Activated CD8-positive, alpha-beta T cell treated with anti-CD3 and anti-CD28 coated beads for 36 hours (primary cell): ENCODE data around the gene HMOX2. TPM values are rescaled to one million over a fixed set of nuclear protein-coding genes. Genes with fewer than 3 reads are reported as not detected.
A peak's percentile ranks its signal among the peaks of the same experiment; 100 is the strongest.

Experiments
- ATAC-seq: fragments of 200-7000 bp; cut with Tn5 transposase; one replicate; pipeline ENCODE4 v1.10.0; 2021; ENCODE audit warnings: mild to moderate bottlenecking, moderate library complexity
- CTCF ChIA-PET: fragments of 350-600 bp; sonication (Branson Sonifier 250); formaldehyde crosslinking; loops from one replicate; lab custom pipeline; 2021; ENCODE audit warnings: antibody characterized with exemption; lab: Charles Lee
- POLR2A ChIA-PET: fragments of 350-600 bp; sonication (Branson Sonifier 250); formaldehyde crosslinking; loops from one replicate; lab custom pipeline; 2021; ENCODE audit warnings: antibody characterized with exemption; lab: Charles Lee
- DNase-seq: peaks from one replicate; pipeline ENCODE4 v3.0.0-alpha.2; 2020
- H3K27ac Mint-ChIP-seq: one replicate; pipeline ENCODE4 v1.8.0; 2021; ENCODE audit warnings: mild to moderate bottlenecking, mixed read lengths
- H3K27me3 Mint-ChIP-seq: one replicate; pipeline ENCODE4 v1.8.0; 2021; ENCODE audit warnings: mixed read lengths
- H3K36me3 Mint-ChIP-seq: one replicate; pipeline ENCODE4 v1.8.0; 2021; ENCODE audit warnings: low read depth, mixed read lengths
- H3K4me1 Mint-ChIP-seq: one replicate; pipeline ENCODE4 v1.8.0; 2021; ENCODE audit warnings: low read depth, mixed read lengths
- H3K4me3 Mint-ChIP-seq: one replicate; pipeline ENCODE4 v1.8.0; 2021; ENCODE audit warnings: mild to moderate bottlenecking, moderate library complexity, mixed read lengths
- H3K9me3 Mint-ChIP-seq: one replicate; pipeline ENCODE4 v1.8.0; 2021; ENCODE audit warnings: mixed read lengths
- intact Hi-C: fragments of 100-400 bp; cut with micrococcal nuclease; formaldehyde crosslinking; loops from one replicate; pipeline ENCODE4 v1.10.0; 2022
- total RNA-seq, 2 experiments: library from RNA; stranded (reverse); gene quantifications; one replicate each; pipeline ENCODE4 v1.2.3, GENCODE V29; 2021
- TF ChIP-seq, protein P1 (sequence below): fragments of 200-600 bp; IDR thresholded peaks from one replicate; pipeline ENCODE4 v1.8.0; 2022; ENCODE audit warnings: antibody characterized with exemption, mild to moderate bottlenecking

The HMOX2 gene
- total RNA-seq, 2 experiments from 2014 or later: 64.7 to 65.4 TPM

DNA sequence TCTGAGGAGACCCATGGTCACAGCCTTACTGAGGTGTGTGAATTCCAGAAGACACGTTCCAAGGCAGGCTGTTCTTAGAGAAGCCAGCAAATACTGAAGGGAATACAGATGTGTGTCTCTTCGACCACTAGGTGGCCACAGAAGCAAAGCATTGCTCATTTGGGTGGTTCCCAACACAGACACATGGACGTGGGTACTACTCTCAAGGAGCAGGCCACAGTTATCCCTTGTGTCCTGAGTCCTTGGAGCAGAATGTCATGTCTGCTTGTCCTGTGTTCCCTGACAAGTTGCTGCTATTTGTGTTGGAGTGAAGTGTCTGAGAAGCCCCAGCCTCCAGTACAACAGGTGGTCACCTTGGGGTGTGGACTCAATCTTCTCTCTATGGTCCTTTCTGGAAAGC, 30.3 kb downstream of the HMOX2 start:
- ChIA-PET CTCF (interaction anchor here (0.7 to 8.8 kb wide), 30 partner anchors 8 to 301 kb away, joined by 3 to 174 read pairs (median 6); partner anchors contain the start of genes CDIP1, HMOX2, MGRN1 and NMRAL1), POLR2A (interaction anchor here (0.9 to 4.8 kb wide), 12 partner anchors 8 to 118 kb away, joined by 3 to 18 read pairs (median 4); partner anchors contain the start of genes HMOX2 and MGRN1)
- Mint-ChIP-seq H3K27ac (peak overlapping the region; percentile 88), H3K36me3 (peaks cover 30% of the 10 kb centered on the region), H3K9me3 (no peaks in the 10 kb centered on the region), H3K27me3 (no peaks in the 10 kb centered on the region), H3K4me3 (no peak overlapping the region), H3K4me1 (peaks cover 48% of the 10 kb centered on the region)
- ATAC-seq (peak; percentile 75), DNase-seq (peak; percentile 74)
- TF ChIP-seq, protein P1, sequence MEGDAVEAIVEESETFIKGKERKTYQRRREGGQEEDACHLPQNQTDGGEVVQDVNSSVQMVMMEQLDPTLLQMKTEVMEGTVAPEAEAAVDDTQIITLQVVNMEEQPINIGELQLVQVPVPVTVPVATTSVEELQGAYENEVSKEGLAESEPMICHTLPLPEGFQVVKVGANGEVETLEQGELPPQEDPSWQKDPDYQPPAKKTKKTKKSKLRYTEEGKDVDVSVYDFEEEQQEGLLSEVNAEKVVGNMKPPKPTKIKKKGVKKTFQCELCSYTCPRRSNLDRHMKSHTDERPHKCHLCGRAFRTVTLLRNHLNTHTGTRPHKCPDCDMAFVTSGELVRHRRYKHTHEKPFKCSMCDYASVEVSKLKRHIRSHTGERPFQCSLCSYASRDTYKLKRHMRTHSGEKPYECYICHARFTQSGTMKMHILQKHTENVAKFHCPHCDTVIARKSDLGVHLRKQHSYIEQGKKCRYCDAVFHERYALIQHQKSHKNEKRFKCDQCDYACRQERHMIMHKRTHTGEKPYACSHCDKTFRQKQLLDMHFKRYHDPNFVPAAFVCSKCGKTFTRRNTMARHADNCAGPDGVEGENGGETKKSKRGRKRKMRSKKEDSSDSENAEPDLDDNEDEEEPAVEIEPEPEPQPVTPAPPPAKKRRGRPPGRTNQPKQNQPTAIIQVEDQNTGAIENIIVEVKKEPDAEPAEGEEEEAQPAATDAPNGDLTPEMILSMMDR: peak; percentile 97
- intact Hi-C loops: loop anchor here (2.0 kb wide), 1 partner anchor 42 kb away; no protein-coding TSS in a partner anchor

DNA sequence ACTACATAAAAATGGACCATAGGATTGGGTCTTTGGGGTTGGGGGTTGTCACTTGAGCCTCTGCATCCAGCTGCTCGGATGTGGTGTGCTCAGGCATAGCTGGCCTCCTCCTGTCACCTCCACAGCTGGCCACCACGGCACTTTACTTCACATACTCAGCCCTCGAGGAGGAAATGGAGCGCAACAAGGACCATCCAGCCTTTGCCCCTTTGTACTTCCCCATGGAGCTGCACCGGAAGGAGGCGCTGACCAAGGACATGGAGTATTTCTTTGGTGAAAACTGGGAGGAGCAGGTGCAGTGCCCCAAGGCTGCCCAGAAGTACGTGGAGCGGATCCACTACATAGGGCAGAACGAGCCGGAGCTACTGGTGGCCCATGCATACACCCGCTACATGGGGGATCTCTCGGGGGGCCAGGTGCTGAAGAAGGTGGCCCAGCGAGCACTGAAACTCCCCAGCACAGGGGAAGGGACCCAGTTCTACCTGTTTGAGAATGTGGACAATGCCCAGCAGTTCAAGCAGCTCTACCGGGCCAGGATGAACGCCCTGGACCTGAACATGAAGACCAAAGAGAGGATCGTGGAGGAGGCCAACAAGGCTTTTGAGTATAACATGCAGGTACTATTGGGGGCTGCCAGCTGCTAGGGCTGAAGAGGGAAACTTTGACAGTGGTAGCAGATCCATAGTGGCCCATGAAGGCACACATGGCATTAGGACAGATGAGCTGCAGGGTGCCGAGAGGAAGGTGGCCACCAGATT, 31.6 kb downstream of the HMOX2 start:
- intact Hi-C loops: loop anchor here (2.0 kb wide), 1 partner anchor 41 kb away; no protein-coding TSS in a partner anchor
- POLR2A ChIA-PET: interaction anchor here (0.6 to 4.8 kb wide), 8 partner anchors 14 to 122 kb away, joined by 3 to 18 read pairs (median 4); no protein-coding TSS in a partner anchor
- TF ChIP-seq, protein P1: no peak
- H3K27me3 Mint-ChIP-seq: no peaks in the 10 kb centered on the region
- peaks cover 38% of the 10 kb centered on the region for H3K36me3 Mint-ChIP-seq
- H3K4me1 Mint-ChIP-seq: peaks cover 45% of the 10 kb centered on the region
- H3K4me3 Mint-ChIP-seq: no peak overlapping the region
- DNase-seq (no peak), ATAC-seq (no peak)
- peak overlapping the region; percentile 88 for H3K27ac Mint-ChIP-seq
- H3K9me3 Mint-ChIP-seq: no peaks in the 10 kb centered on the region
- CTCF ChIA-PET: interaction anchor here (0.6 to 8.8 kb wide), 24 partner anchors 9 to 665 kb away, joined by 3 to 174 read pairs (median 4); partner anchors contain the start of genes CDIP1 and HMOX2

DNA sequence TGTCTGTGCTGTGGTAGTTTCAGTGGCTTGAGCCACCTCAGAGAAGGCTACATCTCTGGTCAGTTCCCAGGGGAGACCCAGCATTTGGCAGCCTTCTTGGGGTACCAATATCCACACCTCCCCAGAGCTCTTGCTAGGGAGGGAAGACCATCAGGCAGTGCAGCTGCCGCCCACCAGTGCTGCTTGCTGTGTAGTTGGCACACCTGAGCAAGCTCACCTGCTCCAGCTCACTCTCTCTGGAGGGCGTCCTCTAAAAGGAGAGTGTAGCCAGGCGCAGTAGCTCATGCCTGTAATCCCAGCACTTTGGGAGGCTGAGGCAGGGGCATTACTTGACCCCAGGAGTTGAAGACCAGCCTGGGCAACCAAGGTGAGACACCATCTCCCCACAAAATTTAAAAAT, 32.6 kb downstream of the HMOX2 start:
- peaks cover 40% of the 10 kb centered on the region for H3K36me3 Mint-ChIP-seq
- intact Hi-C loops: no loop called here
- H3K27me3 Mint-ChIP-seq: no peaks in the 10 kb centered on the region
- ATAC-seq (no peak), DNase-seq (no peak)
- CTCF ChIA-PET: interaction anchor here (1.2 to 8.8 kb wide), 6 partner anchors 10 to 115 kb away, joined by 3 to 174 read pairs (median 4); partner anchors contain the start of genes CDIP1 and MGRN1
- H3K4me1 Mint-ChIP-seq: peaks cover 43% of the 10 kb centered on the region
- POLR2A ChIA-PET: interaction anchor here (4.8 kb wide), 1 partner anchor 30 kb away, joined by 18 read pairs; no protein-coding TSS in a partner anchor
- no peak overlapping the region for H3K4me3 Mint-ChIP-seq
- no peak overlapping the region for H3K27ac Mint-ChIP-seq
- H3K9me3 Mint-ChIP-seq: no peaks in the 10 kb centered on the region
- TF ChIP-seq, protein P1: no peak

DNA sequence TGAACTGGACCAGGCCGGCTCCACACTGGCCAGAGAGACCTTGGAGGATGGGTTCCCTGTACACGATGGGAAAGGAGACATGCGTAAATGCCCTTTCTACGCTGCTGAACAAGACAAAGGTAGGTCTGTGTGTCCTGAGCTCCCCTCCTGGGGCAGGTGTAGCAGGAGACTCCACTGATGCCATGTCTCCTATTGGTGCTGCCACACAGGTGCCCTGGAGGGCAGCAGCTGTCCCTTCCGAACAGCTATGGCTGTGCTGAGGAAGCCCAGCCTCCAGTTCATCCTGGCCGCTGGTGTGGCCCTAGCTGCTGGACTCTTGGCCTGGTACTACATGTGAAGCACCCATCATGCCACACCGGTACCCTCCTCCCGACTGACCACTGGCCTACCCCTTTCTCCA, 33.2 kb downstream of the HMOX2 start:
- TF ChIP-seq, protein P1: no peak
- peaks cover 45% of the 10 kb centered on the region for H3K4me1 Mint-ChIP-seq
- H3K36me3 Mint-ChIP-seq: peaks cover 40% of the 10 kb centered on the region

More for the DNA sequence above, 33.2 kb downstream of the HMOX2 start:
- no peak for DNase-seq
- CTCF ChIA-PET: interaction anchor here (1.0 to 8.8 kb wide), 6 partner anchors 9 to 115 kb away, joined by 3 to 174 read pairs (median 5); partner anchors contain the start of genes CDIP1 and MGRN1
- Mint-ChIP-seq H3K4me3 (no peak overlapping the region), H3K27ac (no peak overlapping the region), H3K9me3 (no peaks in the 10 kb centered on the region), H3K27me3 (no peaks in the 10 kb centered on the region)
- intact Hi-C loops: no loop called here
- POLR2A ChIA-PET: interaction anchor here (0.6 to 4.8 kb wide), 3 partner anchors 31 to 212 kb away, joined by 3 to 18 read pairs (median 3); no protein-coding TSS in a partner anchor
- no peak for ATAC-seq
